Putamen (tissue), 1 donor: Measurements from ENCODE around the gene TECR.
"Not testable (repeated sequence)": the region's sequence is repeated elsewhere in the genome, so short reads cannot be mapped to it uniquely, and the experiment has no call there.

Experiments
- DNase-seq: peaks from one replicate; pipeline ENCODE4 v3.0.0-alpha.2; 2016; ENCODE audit warnings: low spot score

The TECR gene, protein sequence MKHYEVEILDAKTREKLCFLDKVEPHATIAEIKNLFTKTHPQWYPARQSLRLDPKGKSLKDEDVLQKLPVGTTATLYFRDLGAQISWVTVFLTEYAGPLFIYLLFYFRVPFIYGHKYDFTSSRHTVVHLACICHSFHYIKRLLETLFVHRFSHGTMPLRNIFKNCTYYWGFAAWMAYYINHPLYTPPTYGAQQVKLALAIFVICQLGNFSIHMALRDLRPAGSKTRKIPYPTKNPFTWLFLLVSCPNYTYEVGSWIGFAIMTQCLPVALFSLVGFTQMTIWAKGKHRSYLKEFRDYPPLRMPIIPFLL

DNA sequence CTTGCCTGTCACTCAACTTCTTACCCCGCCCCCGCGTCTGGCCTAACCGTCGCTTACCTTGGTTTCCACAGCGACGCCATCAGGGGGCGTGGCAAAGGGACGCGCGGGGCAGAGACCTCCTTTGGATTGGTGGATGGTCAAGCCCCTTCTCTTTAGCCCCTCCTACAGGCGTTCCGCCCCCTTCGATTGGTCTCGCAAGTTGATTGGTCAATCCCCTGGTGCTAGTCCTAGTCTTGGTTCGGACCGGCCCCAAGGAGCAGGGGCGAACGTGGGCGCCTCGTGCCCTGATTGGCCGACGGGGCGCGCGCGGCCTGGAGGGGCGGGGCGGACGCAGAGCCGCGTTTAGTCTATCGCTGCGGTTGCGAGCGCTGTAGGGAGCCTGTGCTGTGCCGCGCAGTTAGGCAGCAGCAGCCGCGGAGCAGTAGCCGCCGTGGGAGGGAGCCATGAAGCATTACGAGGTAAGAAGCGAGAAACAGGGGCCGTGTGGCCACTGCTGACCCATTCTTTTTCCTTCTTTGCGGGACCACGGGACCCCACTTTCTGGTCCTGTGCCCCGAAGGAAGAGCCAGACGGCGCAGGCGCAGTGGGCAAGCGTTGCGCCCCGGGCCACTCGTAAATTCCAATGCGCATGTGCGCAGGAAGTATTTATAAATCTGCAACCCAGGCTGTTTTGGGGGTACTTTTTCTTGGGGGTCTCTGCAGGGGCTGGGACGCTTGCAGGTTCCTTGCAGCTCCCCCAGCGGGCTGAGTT lies at the start of gene TECR:
Gene TECR (plus strand): TSS at position 341 of the 751 bp plus-strand sequence. CDS start 103 bp downstream, at position 444.
- peak; percentile 100 for DNase-seq

DNA sequence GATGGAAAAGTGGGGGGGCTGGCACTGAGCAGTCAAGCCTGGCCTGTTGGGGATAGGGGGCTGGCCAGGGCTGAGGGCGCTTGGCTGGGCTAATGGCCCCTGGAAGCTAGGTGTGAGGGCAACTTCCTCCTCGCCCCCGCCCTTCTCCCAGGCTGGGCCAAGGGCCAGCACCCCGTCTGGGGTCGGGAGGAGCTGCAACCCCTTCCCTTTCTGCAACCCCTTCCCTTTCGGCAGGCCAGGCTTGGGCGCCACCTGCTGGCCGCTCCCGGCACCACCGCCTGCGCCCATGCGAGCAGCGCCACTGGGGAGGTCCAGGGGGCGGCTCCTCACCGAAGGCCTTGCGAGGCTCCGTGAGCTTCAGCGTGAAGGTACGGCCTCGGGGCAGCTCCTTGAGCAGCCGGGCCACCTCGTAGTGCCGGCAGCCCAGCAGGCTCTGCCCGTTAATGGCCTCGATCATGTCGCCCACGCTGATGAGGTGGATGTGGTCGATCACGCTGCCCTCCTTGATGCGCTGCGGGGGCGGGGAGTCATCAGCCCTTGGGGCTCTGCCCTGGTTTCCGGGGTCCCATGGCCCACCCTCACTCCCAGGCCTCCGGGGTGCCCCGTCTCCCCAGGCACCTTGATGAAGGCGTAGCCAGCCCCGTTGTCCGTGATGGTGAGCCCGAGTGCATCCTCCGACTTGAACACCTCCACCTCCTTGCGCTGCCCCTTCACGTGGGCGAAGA lies 49.3 kb upstream of the TECR start:
- DNase-seq: no peak

- DNase-seq: no peak
Measured at GRCh38 chr19:14480700-14481079, 48.7 kb upstream of the TECR start.

GRCh38 chr19:14482172-14482941 lies 47.0 kb upstream of the TECR start:
- no peak for DNase-seq

DNA sequence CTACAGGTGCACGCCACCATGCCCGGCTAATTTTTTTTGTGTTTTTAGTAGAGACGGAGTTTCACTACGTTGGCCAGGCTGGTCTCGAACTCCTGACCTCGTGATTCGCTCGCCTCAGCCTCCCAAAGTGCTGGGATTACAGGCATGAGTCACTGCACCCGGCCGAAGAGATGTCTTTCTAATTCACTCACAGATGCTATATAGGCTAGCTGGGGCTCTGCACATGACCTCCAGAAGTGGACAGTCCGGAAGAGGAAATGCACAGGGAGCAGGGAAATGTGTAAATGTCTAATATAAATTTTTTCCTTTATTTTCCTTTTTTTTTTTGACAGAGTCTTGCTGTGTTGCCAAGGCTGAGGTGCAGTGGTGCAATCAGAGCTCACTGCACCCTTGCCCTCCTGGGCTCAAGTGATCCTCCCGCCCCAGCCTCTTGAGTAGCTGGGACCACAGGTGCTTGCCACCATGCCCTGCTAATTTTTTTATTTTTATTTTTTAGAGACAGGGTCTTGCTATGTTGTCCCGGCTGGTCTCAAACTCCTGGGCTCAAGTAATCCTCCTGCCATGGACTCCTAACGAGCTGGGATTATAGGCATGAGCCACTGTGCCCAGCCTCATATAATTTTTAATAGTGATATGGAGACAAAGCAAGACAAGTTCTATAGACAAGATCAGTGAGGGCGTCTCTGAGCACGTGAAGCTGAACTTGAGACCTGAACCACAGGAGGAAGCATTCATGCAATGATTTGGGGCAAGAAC lies 41.8 kb upstream of the TECR start:
- no peak for DNase-seq

DNA sequence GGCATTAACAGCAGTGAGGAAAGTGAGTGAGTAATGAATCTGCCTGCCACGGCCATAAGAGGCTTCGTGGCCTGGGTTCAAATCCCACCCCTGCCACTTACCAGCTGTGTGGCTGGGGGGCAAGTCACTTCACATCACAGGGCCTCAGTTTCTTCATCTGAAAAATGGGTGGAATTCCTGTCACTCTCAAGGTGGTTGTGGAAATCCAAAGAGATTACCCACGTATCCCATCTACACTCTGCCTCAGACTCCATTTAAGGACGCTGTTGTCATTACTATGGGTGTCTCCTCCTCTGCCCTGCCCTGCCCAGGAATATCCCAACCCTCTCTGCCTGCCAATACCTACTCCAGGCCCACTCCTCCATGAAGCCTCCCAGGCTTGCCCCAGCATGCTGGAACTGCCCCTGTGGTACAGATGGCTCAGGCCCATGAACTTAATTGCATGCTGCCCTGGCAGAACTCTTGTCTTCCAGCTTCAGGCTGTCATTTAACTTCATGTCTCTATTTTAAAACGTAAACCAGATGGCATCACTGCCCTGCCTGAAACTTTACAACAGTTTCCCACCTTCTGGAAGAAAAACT lies 36.5 kb upstream of the TECR start:
- DNase-seq: no peak

DNA sequence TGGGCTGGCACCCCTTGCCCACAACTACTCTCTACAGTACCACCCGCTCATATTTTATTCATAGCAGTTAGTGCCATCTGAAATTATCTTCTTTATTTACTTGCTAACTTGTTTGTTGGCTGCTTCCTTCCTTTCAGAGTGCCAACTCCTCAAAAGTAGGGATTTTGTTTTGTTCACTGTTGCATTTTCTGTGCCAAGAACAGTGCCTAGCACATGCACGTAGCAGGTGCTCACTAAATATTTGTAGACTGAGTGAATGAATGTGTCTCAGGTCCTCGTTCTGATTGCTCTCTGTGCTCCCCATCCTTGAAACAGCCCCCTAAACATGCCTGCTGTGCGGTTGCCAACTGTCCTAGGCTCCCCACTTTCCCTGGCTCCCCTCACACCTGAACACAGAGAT lies 35.0 kb upstream of the TECR start:
- DNase-seq: no peak

DNA sequence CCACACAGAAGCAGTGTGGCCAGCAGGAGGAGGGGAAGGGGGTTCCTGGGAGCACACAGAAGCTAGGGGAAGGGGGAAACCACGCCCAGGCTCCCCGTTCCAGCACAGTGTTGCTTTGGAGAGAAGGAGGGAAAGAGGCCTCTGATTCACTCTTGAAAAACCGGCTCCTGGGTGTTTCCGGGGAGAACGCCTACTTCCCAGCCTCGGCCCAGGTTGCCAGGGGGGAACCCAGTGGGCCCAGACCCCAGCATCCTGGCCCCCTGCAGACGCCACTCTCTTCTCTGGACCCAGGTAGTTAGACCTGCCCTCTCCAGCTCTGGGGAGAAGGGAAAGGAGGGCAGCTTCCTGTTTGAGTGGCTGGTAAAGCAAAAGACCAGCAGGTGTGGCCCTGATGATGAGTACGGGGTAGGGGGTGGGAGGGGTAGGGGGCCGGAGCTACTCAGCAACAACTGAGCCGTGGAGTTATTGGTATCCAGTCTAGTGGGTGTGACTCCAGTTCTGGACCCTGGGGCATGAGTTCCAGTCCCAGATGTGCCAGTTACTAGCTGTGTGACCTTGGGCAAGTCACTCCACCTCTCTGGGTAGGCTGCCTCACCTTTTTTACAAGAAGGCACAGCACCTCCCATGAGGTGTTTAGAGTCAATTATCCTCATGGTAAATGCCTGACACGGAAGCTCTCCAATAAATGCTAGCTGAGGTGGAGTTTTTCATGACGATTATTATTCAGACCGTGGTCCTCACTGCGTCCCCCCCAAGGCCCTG lies 34.3 kb upstream of the TECR start:
- DNase-seq: no peak

DNA sequence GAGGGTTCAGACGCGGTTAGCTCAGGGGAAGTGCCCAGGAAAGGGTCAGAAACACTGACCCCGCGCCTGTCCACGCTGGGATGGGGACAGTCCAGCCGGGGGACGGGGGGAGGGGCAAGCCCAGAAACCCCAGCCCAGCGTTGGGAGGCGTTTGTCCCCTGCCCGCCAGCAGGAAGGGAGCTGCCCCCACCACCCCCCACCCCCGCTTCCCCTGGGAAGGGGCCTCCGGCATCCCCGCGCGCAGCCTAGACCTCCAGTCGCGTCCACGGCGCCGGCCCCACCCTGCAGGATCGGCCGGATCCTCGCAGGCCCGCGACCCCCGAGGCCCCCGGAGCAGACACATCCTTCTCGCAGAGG lies 33.7 kb upstream of the TECR start:
- no peak for DNase-seq

DNA sequence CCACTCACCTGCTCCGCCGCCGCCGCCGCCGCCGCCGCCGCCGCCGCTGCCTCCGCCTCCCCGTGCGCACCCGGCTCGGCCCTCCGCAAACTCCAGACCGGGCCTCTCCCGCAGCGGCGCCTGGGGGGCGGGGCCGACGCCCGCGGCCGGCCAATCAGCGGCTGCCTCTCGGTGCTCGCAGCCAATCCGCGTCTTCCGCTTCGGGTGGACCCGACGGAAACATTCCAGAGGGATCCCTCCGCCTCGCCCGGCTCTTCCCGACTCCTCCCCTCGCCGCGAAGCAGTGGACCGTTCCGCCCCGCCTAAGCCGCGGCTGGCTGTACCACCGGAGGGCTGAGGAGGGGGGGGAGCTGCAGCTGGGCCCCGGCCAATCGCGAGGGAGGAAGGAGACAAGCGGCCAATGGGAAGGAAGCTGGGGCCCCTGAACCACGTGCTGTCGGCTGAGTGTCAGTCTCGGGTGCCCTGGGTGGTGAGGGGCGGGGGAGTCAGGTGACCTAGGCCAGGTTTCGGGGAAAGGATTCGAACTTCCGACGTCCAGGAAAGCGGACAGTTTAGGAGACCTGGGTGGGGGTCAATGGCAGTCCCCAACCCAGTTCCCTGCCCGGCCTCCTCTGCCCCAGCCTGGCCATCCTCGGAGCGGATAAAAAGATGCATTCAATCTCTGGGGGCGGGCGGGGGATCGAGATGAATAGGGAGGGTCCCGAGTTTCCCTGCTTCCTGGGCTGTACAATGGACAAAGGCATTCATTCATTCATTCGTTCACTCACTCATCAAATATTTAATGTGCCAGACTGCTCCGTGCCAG lies 33.2 kb upstream of the TECR start, which contains the start of gene GIPC1:
Gene GIPC1 (minus strand): TSS at position 99 of the 805 bp plus-strand sequence. CDS start 13,151 bp downstream, outside the sequence.
- peak; percentile 99 for DNase-seq

- no peak for DNase-seq
Measured at GRCh38 chr19:14496834-14497227, 32.6 kb upstream of the TECR start.

GRCh38 chr19:14497228-14497921 lies 32.0 kb upstream of the TECR start:
- DNase-seq: peak; percentile 81

GRCh38 chr19:14502334-14503092 lies 26.9 kb upstream of the TECR start:
- DNase-seq: no peak

DNA sequence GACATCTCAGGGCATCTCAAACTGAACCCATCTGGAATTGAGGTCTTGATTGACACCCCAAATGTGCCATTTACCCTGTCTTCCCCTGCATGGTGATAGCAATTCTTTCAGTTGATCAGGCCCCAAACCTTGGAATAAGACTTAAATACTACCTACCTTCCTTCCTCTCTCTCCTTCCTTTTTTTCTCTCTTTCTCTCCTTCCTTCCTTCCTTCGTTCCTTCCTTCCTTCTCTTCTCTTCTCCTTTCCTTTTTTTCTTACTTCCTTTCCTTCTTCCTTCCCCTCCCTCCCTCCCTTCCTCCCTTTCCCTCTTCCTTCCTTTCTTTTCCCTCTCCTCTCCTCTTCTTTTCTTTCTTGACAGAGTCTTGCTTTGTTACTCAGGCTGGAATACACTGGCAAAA lies 26.1 kb upstream of the TECR start:
- no peak for DNase-seq

DNA sequence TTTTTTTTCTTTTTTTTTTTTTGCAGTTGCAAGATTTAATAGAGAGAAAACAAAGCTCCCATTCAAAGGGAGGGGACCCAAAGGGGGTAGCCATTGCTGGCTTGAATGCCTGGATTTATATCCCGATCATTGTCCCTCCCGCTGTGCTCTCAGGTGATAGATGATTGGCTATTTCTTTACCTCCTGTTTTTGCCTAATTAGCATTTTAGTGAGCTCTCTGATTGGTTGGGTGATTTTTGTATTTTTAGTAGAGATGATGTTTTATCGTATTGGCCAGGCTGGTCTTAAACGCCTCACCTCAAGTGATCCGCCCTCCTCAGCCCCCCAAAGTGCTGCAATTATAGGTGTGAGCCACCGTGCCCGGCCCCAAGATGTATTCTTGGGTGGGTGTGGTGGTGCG lies 24.8 kb upstream of the TECR start:
- not testable (repeated sequence) for DNase-seq

- no peak for DNase-seq
Measured at GRCh38 chr19:14505488-14506239, 23.7 kb upstream of the TECR start.
